HG02852 (cell line): ENCODE measurements around the gene PSMD6.

Experiments
- ATAC-seq: cut with Tn5 transposase; IDR thresholded peaks from one replicate; pipeline ENCODE4 v1.9.1; 2021; ENCODE audit warnings: mild to moderate bottlenecking, moderate library complexity; ENCODE audit not compliant: unreplicated experiment

Gene PSMD6

DNA sequence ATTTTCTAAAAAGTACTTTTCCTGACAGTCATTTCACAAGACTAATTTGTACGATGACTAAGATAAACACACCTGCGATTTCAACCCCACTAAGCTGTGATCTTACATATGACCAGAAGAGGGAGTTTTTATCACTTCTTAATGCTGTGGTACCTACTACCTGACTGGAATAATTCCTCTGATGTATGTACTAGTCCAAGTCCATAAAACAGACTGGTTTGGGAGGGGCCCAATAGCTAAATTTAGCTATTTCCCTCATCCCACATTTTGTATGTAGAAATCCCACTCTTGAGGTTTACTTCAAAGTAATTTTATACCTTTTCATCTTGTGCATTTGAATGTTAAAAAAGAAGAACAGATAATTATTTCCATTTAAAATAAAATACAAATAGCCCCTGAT lies 61.4 kb downstream of the PSMD6 start:
- peak; percentile 84 for ATAC-seq
